GM19023 (cell line): Measurements from ENCODE around the gene RAB1A.

Source experiments
- ATAC-seq: cut with Tn5 transposase; IDR thresholded peaks from one replicate; pipeline ENCODE4 v1.9.1; 2021; ENCODE audit warnings: mild to moderate bottlenecking, moderate library complexity; ENCODE audit not compliant: unreplicated experiment

Gene RAB1A

DNA sequence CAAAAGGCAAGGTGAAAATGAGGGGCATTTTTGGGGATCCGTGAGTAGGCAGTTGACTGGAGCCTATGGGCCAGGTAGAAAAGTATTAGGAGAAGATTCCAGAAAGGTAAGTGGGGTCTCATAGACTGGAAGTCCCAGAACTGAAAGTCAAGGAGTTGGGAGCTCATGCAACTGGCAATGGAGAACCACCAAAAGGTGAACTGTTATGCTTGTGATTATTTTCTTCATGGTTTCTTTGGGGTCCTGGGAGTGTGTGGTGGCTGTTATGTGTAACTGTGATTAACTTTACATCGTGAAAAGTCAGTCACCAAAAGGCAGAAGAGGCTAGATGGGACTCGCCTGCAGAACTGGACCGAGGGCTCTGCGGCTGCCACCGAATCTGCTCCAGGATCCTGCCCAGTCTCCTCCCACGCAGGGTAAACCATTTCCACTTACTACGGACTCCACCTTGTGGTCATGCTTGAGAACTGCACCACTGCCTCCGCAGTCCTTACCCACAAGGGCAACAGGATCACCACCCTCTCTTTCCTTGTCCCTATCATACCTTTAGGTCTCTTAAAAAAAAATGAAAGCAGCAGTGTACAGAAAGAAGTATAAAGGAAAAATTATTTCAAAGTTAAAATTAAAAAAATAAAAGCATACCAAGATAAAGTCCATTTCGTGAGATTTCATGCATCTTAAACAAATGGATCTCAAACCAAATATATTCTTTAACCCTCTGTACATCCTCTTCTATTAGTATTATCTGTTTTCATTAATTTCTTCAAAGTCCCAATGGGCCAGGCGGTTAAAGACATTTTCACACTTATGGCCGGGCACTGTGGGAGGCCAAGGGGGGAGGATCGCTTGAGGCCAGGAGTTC, 89.3 kb downstream of the RAB1A start:
- ATAC-seq, result no peak

DNA sequence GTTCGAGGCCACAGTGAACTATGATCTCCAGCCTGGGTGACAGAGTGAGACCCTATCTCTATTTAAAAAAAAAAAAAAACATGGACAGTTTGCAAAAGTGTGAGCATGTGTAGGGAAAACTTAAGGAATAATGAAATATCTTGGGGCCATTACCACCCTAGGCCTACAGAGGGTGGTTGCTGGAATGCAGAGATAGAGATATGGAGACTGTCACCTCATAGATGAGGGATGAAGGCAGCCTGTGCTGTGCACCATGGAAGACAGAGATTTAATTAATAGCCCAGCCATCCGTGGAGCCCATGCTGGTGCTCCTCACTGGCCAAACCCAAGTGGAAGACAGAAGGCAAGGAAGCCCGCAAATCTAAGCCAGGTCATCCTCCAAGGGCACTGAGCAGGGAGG, 90.3 kb downstream of the RAB1A start:
- ATAC-seq, result no peak

GRCh38 chr2:65037178-65037577, 92.7 kb downstream of the RAB1A start:
- no peak for ATAC-seq
